ENCODE results near the gene PTPRN2. TPM values are rescaled to one million over a fixed set of nuclear protein-coding genes. Genes with fewer than 3 reads are reported as not detected.

The PTPRN2 gene
- total and polyA plus RNA-seq, 2 donors (not counting 3 experiments of a cell fraction or from before 2014, with no cell fraction given), result 0.62 to 0.88 TPM

DNA sequence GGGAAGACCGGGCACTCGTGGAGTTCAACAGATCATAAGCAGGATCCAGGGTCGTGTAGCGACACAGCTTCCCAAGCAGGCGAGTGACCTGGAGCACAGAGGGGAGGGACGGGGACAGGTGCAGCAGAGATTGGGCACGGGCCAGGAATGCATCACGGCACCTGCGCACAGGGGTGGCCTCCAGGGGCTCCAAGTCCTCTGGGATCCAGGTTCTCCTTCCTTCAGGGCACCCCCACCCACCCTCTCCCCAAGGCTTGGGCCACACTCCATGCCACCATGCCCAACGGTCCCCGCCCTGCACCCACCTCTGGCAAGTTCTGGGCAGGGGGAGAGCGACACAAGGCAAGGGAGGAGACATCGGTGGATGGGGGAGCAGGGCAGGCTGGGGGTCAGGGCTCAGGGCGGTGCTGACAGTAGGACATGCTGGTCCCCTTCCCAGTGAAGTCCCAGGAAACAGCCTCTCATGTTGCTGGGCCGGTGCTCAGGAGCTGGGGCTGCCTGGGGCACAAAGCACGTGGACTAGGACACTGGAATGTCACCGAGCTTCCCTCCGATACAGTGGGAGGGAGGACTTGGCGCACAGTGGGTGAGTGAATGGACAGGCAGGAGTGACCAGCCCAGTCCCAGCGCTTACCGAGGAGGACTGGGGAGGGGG lies 597.3 kb downstream of the PTPRN2 start:
- POLR2A ChIA-PET, result no interaction called here
- H3K27me3 ChIP-seq (ENCODE audit: control insufficient read depth in 2 of 2, insufficient read depth in 2 of 2, low read length in 2 of 2), result no peaks in the 10 kb centered on the region

DNA sequence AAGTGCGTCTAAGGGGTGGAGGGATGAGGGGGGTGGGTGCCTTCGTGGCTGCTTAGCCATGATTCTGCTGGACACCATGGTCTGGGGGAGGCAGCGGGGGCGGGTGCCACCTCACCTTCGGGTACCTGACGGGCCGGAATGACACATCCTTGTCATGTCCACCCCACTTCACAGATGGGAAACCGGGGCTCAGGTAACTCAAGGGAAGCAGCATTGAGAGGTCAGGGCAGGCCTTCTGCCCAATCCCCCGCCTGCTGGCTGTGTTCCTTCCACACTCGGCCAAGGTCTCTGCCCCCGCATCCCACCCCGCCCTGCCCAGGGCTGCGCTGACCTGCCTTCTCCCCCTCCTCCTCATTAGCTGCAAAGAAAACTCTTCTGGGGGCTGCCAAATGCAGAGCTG lies 598.0 kb downstream of the PTPRN2 start:
- BruUV-seq (replicated peaks), result no TSS peak
- ChIA-PET POLR2A (no interaction called here), CTCF (no interaction called here)
- Histone ChIP-seq H3K27ac (ENCODE audit: insufficient read depth, low read depth, low read length) (no peak overlapping the region), H3K36me3 (ENCODE audit: control insufficient read depth in 2 of 2, extremely low read depth in 1 of 2, insufficient read depth in 2 of 2, low read length in 2 of 2) (no peaks in the 10 kb centered on the region), H3K9ac (replicated peaks; ENCODE audit: extremely low read depth, insufficient read depth, low read length) (no peak overlapping the region), H4K20me1 (replicated peaks; ENCODE audit: control insufficient read depth, extremely low read depth, insufficient read depth, low read length) (no peaks in the 10 kb centered on the region), H3K79me2 (ENCODE audit: control insufficient read depth, insufficient read depth, low read length) (no peaks in the 10 kb centered on the region), H3K4me2 (ENCODE audit: insufficient read depth, low read length) (no peak overlapping the region), H3K4me3 (replicated peaks in 1 of 3; ENCODE audit: insufficient read depth in 1 of 3, low read depth in 1 of 3, low read length in 3 of 3) (no peak overlapping the region), H3K9me3 (replicated peaks; ENCODE audit: control insufficient read depth, insufficient read depth, low read length) (peaks cover 15% of the 10 kb centered on the region), H3K27me3 (ENCODE audit: control insufficient read depth in 2 of 2, insufficient read depth in 2 of 2, low read length in 2 of 2) (no peaks in the 10 kb centered on the region), H2AFZ (ENCODE audit: low read depth, low read length) (no peak overlapping the region), H3K9me1 (replicated peaks; ENCODE audit: control insufficient read depth, extremely low read depth, insufficient read depth, low read length) (no peaks in the 10 kb centered on the region), H3K4me1 (ENCODE audit: control insufficient read depth, extremely low read depth, insufficient read depth, low read length) (no peaks in the 10 kb centered on the region)
- TF ChIP-seq MYC (IDR thresholded peaks at IDR 0.05; ENCODE audit: low read depth, low read length), result no peak
- no peak for TF ChIP-seq JUN (IDR thresholded peaks at IDR 0.05; ENCODE audit: borderline replicate concordance, insufficient read depth, insufficient read length, low read depth)
- TF ChIP-seq EZH2 (IDR thresholded peaks at IDR 0.05; ENCODE audit: borderline replicate concordance, low read depth, low read length, severe bottlenecking), result no peak
- TF ChIP-seq, protein P1, sequence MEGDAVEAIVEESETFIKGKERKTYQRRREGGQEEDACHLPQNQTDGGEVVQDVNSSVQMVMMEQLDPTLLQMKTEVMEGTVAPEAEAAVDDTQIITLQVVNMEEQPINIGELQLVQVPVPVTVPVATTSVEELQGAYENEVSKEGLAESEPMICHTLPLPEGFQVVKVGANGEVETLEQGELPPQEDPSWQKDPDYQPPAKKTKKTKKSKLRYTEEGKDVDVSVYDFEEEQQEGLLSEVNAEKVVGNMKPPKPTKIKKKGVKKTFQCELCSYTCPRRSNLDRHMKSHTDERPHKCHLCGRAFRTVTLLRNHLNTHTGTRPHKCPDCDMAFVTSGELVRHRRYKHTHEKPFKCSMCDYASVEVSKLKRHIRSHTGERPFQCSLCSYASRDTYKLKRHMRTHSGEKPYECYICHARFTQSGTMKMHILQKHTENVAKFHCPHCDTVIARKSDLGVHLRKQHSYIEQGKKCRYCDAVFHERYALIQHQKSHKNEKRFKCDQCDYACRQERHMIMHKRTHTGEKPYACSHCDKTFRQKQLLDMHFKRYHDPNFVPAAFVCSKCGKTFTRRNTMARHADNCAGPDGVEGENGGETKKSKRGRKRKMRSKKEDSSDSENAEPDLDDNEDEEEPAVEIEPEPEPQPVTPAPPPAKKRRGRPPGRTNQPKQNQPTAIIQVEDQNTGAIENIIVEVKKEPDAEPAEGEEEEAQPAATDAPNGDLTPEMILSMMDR (IDR thresholded peaks at IDR 0.05; ENCODE audit: extremely low read depth in 1 of 2, insufficient read depth in 1 of 2, low read depth in 1 of 2, low read length in 2 of 2), result no peak
- TF ChIP-seq FOS (IDR thresholded peaks at IDR 0.05; ENCODE audit: borderline replicate concordance, insufficient read depth, low read length), result no peak
- no peak for TF ChIP-seq POLR2A (IDR thresholded peaks at IDR 0.05; ENCODE audit: low read depth, low read length)
- no peak for TF ChIP-seq GATA2 (IDR thresholded peaks at IDR 0.05; ENCODE audit: insufficient read depth, insufficient read length, low read depth, low read length)
- TF ChIP-seq, protein P2, sequence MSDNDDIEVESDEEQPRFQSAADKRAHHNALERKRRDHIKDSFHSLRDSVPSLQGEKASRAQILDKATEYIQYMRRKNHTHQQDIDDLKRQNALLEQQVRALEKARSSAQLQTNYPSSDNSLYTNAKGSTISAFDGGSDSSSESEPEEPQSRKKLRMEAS (IDR thresholded peaks at IDR 0.05; ENCODE audit: insufficient read depth, insufficient read length), result no peak
- no peak for TF ChIP-seq POLR2AphosphoS5 (IDR thresholded peaks at IDR 0.05; ENCODE audit: insufficient read depth, low read depth, low read length)
- dilution Hi-C loops (cut with MboI; ENCODE audit: extremely low pct_ligation_motif_present, low sequenced_read_pairs) (no loop called here), intact Hi-C loops (cut with micrococcal nuclease) (no loop called here)
- DNase-seq (ENCODE audit: low read depth, low spot score) (no peak), FAIRE-seq (no peak)

More for the DNA sequence above, 597.3 kb downstream of the PTPRN2 start:
- H3K27ac ChIP-seq (ENCODE audit: insufficient read depth, low read depth, low read length), result no peak overlapping the region
- no TSS peak for BruUV-seq (replicated peaks)
- no peaks in the 10 kb centered on the region for H3K4me1 ChIP-seq (ENCODE audit: control insufficient read depth, extremely low read depth, insufficient read depth, low read length)
- no peak overlapping the region for H3K4me2 ChIP-seq (ENCODE audit: insufficient read depth, low read length)
- no peak overlapping the region for H2AFZ ChIP-seq (ENCODE audit: low read depth, low read length)
- no peak overlapping the region for H3K4me3 ChIP-seq (replicated peaks in 1 of 3; ENCODE audit: insufficient read depth in 1 of 3, low read depth in 1 of 3, low read length in 3 of 3)
- H3K9me1 ChIP-seq (replicated peaks; ENCODE audit: control insufficient read depth, extremely low read depth, insufficient read depth, low read length), result no peaks in the 10 kb centered on the region
- TF ChIP-seq, protein P1 (IDR thresholded peaks at IDR 0.05; ENCODE audit: extremely low read depth in 1 of 2, insufficient read depth in 1 of 2, low read depth in 1 of 2, low read length in 2 of 2), result no peak
- no peak for TF ChIP-seq EZH2 (IDR thresholded peaks at IDR 0.05; ENCODE audit: borderline replicate concordance, low read depth, low read length, severe bottlenecking)
- no peak for TF ChIP-seq FOS (IDR thresholded peaks at IDR 0.05; ENCODE audit: borderline replicate concordance, insufficient read depth, low read length)
- no peak for TF ChIP-seq MYC (IDR thresholded peaks at IDR 0.05; ENCODE audit: low read depth, low read length)
- no peak for FAIRE-seq
- no peak for DNase-seq (ENCODE audit: low read depth, low spot score)
- intact Hi-C loops (cut with micrococcal nuclease) (no loop called here), dilution Hi-C loops (cut with MboI; ENCODE audit: extremely low pct_ligation_motif_present, low sequenced_read_pairs) (no loop called here)
- no peaks in the 10 kb centered on the region for H3K36me3 ChIP-seq (ENCODE audit: control insufficient read depth in 2 of 2, extremely low read depth in 1 of 2, insufficient read depth in 2 of 2, low read length in 2 of 2)
- CTCF ChIA-PET, result no interaction called here
- H3K79me2 ChIP-seq (ENCODE audit: control insufficient read depth, insufficient read depth, low read length), result no peaks in the 10 kb centered on the region
- peaks cover 15% of the 10 kb centered on the region for H3K9me3 ChIP-seq (replicated peaks; ENCODE audit: control insufficient read depth, insufficient read depth, low read length)
- H3K9ac ChIP-seq (replicated peaks; ENCODE audit: extremely low read depth, insufficient read depth, low read length), result no peak overlapping the region
- H4K20me1 ChIP-seq (replicated peaks; ENCODE audit: control insufficient read depth, extremely low read depth, insufficient read depth, low read length), result no peaks in the 10 kb centered on the region

Data from endothelial cell of umbilical vein (primary cell).